ENCODE results near the gene LMF1. TPM values are rescaled to one million over a fixed set of nuclear protein-coding genes. Genes with fewer than 3 reads are reported as not detected.

LMF1 gene
- total RNA-seq, 1 experiment from 2014 or later = 13.5 TPM

DNA sequence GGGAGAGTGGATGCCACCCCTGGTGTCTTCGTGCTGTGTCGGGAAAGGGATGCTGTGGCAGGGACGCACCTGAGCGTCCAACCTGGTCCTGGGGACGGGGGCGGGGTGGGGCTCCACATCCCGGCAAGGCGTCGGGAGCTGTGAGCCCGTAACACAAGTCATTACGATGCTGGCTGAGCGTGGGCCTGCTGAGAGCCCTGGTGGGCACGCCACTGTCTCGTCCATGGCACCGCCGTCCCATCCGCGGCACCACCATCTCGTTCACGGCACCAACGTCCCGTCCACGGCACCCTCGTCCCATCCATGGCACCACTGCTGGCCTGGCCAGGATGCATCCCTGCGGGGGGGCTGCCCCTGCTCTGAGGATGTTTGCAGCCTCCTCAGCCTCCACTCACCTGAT is 146.2 kb downstream of the LMF1 start:
- Histone ChIP-seq H3F3A (ENCODE audit: low read length, unreplicated experiment) (no peaks in the 10 kb centered on the region), H3K9ac (ENCODE audit: low read length) (no peak overlapping the region), H3K27me3 (ENCODE audit: low read length) (no peaks in the 10 kb centered on the region), H3K9me2 (replicated peaks; ENCODE audit: low read length) (no peaks in the 10 kb centered on the region), H2AFZ (ENCODE audit: low read length) (no peak overlapping the region), H3K4me3 (ENCODE audit: low read length) (no peak overlapping the region), H3K36me3 (ENCODE audit: low read depth, low read length) (no peaks in the 10 kb centered on the region), H3K4me1 (ENCODE audit: insufficient read depth, low read length) (no peaks in the 10 kb centered on the region), H3K79me2 (ENCODE audit: low read length) (no peaks in the 10 kb centered on the region), H3K4me2 (ENCODE audit: low read length) (no peak overlapping the region), H3K27ac (ENCODE audit: low read length) (no peak overlapping the region), H3K9me3 (ENCODE audit: low read length) (no peaks in the 10 kb centered on the region), H4K20me1 (ENCODE audit: low read length) (no peaks in the 10 kb centered on the region)
- ChIA-PET CTCF (no interaction called here), POLR2A (ENCODE audit: unreplicated experiment) (no interaction called here)
- intact Hi-C loops (cut with micrococcal nuclease) = no loop called here
- no TSS peak for BruUV-seq (replicated peaks)
- TF ChIP-seq CTCF (conservative IDR thresholded peaks at IDR 0.05; ENCODE audit: low read depth, low read length) (no peak), EZH2 (IDR thresholded peaks at IDR 0.05; ENCODE audit: low read length, unreplicated experiment) (no peak), EZH2phosphoT487 (IDR thresholded peaks at IDR 0.05; ENCODE audit: borderline replicate concordance, low read length) (no peak)
- ATAC-seq (no peak), DNase-seq (no peak)

GRCh38 chr16:824194-824593 is 146.6 kb downstream of the LMF1 start:
- Histone ChIP-seq H3K9ac (ENCODE audit: low read length) (no peak overlapping the region), H3K9me3 (ENCODE audit: low read length) (no peaks in the 10 kb centered on the region), H3K36me3 (ENCODE audit: low read depth, low read length) (no peaks in the 10 kb centered on the region), H3K27me3 (ENCODE audit: low read length) (no peaks in the 10 kb centered on the region), H3F3A (ENCODE audit: low read length, unreplicated experiment) (no peaks in the 10 kb centered on the region), H4K20me1 (ENCODE audit: low read length) (no peaks in the 10 kb centered on the region), H3K9me2 (replicated peaks; ENCODE audit: low read length) (no peaks in the 10 kb centered on the region), H3K4me1 (ENCODE audit: insufficient read depth, low read length) (no peaks in the 10 kb centered on the region), H3K4me3 (ENCODE audit: low read length) (no peak overlapping the region), H3K4me2 (ENCODE audit: low read length) (no peak overlapping the region), H3K27ac (ENCODE audit: low read length) (no peak overlapping the region), H3K79me2 (ENCODE audit: low read length) (no peaks in the 10 kb centered on the region), H2AFZ (ENCODE audit: low read length) (no peak overlapping the region)
- ChIA-PET CTCF (no interaction called here), POLR2A (ENCODE audit: unreplicated experiment) (no interaction called here)
- ATAC-seq (no peak), DNase-seq (no peak)
- BruUV-seq (replicated peaks) = no TSS peak
- TF ChIP-seq CTCF (conservative IDR thresholded peaks at IDR 0.05; ENCODE audit: low read depth, low read length) = no peak
- TF ChIP-seq EZH2 (IDR thresholded peaks at IDR 0.05; ENCODE audit: low read length, unreplicated experiment) = no peak
- no peak for TF ChIP-seq EZH2phosphoT487 (IDR thresholded peaks at IDR 0.05; ENCODE audit: borderline replicate concordance, low read length)
- intact Hi-C loops (cut with micrococcal nuclease) = no loop called here

GRCh38 chr16:822909-823297 is 147.9 kb downstream of the LMF1 start:
- Histone ChIP-seq H3K9ac (ENCODE audit: low read length) (no peak overlapping the region), H3K4me2 (ENCODE audit: low read length) (no peak overlapping the region), H3F3A (ENCODE audit: low read length, unreplicated experiment) (no peaks in the 10 kb centered on the region), H3K36me3 (ENCODE audit: low read depth, low read length) (no peaks in the 10 kb centered on the region), H3K9me3 (ENCODE audit: low read length) (no peaks in the 10 kb centered on the region), H3K79me2 (ENCODE audit: low read length) (no peaks in the 10 kb centered on the region), H3K27ac (ENCODE audit: low read length) (no peak overlapping the region), H2AFZ (ENCODE audit: low read length) (no peak overlapping the region), H3K4me3 (ENCODE audit: low read length) (no peak overlapping the region), H4K20me1 (ENCODE audit: low read length) (no peaks in the 10 kb centered on the region), H3K9me2 (replicated peaks; ENCODE audit: low read length) (no peaks in the 10 kb centered on the region), H3K27me3 (ENCODE audit: low read length) (no peaks in the 10 kb centered on the region), H3K4me1 (ENCODE audit: insufficient read depth, low read length) (no peaks in the 10 kb centered on the region)
- intact Hi-C loops (cut with micrococcal nuclease) = no loop called here
- DNase-seq (no peak), ATAC-seq (no peak)
- no peak for TF ChIP-seq CTCF (conservative IDR thresholded peaks at IDR 0.05; ENCODE audit: low read depth, low read length)
- no peak for TF ChIP-seq EZH2phosphoT487 (IDR thresholded peaks at IDR 0.05; ENCODE audit: borderline replicate concordance, low read length)
- TF ChIP-seq EZH2 (IDR thresholded peaks at IDR 0.05; ENCODE audit: low read length, unreplicated experiment) = no peak
- POLR2A ChIA-PET (ENCODE audit: unreplicated experiment) = no interaction called here
- no TSS peak for BruUV-seq (replicated peaks)
- CTCF ChIA-PET = no interaction called here
